Epithelial cell of proximal tubule (primary cell): ENCODE measurements around the gene LRMDA. TPM values are rescaled to one million over a fixed set of nuclear protein-coding genes. Genes with fewer than 3 reads are reported as not detected.

Experiments used
- DNase-seq: peaks from one replicate; pipeline ENCODE4 v3.0.0-alpha.2; 2011; ENCODE audit warnings: low read depth
- H3K4me3 ChIP-seq: 2 replicates; pipeline ENCODE4 v1.5.1; 2011; ENCODE audit warnings: low read depth, mild to moderate bottlenecking, low read length
- CTCF ChIP-seq: conservative IDR thresholded peaks from 2 replicates; pipeline ENCODE4 v1.5.1; 2012; ENCODE audit warnings: low read depth, mild to moderate bottlenecking, low read length
- total RNA-seq: library from RNA; depleted of rRNA; stranded (reverse); fragments of >200 nt; gene quantifications from 2 replicates; pipeline ENCODE4 v1.2.3, GENCODE V29; 2015

The LRMDA gene
- total RNA-seq, 1 donor from 2014 or later = 0.75 TPM

- TF ChIP-seq CTCF = no peak
- no peak overlapping the region for H3K4me3 ChIP-seq
- no peak for DNase-seq
Measured at GRCh38 chr10:76080991-76081390, 649.6 kb downstream of the LRMDA start.

GRCh38 chr10:76082232-76082631 is 650.8 kb downstream of the LRMDA start:
- no peak for TF ChIP-seq CTCF
- DNase-seq = no peak
- H3K4me3 ChIP-seq = no peak overlapping the region

- TF ChIP-seq CTCF = no peak
- DNase-seq = no peak
- H3K4me3 ChIP-seq = no peak overlapping the region
Measured at GRCh38 chr10:76082956-76083355, 651.5 kb downstream of the LRMDA start.

- no peak for TF ChIP-seq CTCF
- H3K4me3 ChIP-seq = no peak overlapping the region
- DNase-seq = no peak
Measured at GRCh38 chr10:76085002-76085816, 653.8 kb downstream of the LRMDA start.

GRCh38 chr10:76085817-76086167 is 654.4 kb downstream of the LRMDA start:
- no peak overlapping the region for H3K4me3 ChIP-seq
- no peak for DNase-seq
- TF ChIP-seq CTCF = no peak

GRCh38 chr10:76086170-76086760 is 654.8 kb downstream of the LRMDA start:
- peak overlapping the region; percentile 10 for H3K4me3 ChIP-seq
- TF ChIP-seq CTCF = no peak
- no peak for DNase-seq
